ENCODE data around the gene CENPE. TPM values are rescaled to one million over a fixed set of nuclear protein-coding genes. Genes with fewer than 3 reads are reported as not detected.
"Not testable (repeated sequence)": the region's sequence is repeated elsewhere in the genome, so short reads cannot be mapped to it uniquely, and the experiment has no call there.

Gene CENPE
- 9.7 and 12.4 TPM in 2 replicates for total RNA-seq (2014; rRNA removed; shearing (Covaris generic))
- polyA plus RNA-seq (2015; cell fraction: cytosol; rRNA removed), result 6.4 and 7.4 TPM in 2 replicates
- polyA plus RNA-seq (2015; cell fraction: nucleus; rRNA removed), result 13.9 and 15.2 TPM in 2 replicates

GRCh38 chr4:103198111-103198765 is at the start of gene CENPE:
CENPE (minus strand) TSS chr4:103198343; CDS start chr4:103198319, 24 bp downstream.
- peak; percentile 82 for DNase-seq (ENCODE audit: low read depth, low spot score)
- in situ Hi-C loops (cut with HindIII; ENCODE audit: low pct_unique_long_range_greater_than_20kb, low sequenced_read_pairs), result no loop called here

GRCh38 chr4:103244251-103244650 is 46.1 kb upstream of the CENPE start:
- in situ Hi-C loops (cut with HindIII; ENCODE audit: low pct_unique_long_range_greater_than_20kb, low sequenced_read_pairs), result no loop called here
- DNase-seq (ENCODE audit: low read depth, low spot score), result no peak

- DNase-seq (ENCODE audit: low read depth, low spot score); in situ Hi-C loops (cut with HindIII; ENCODE audit: low pct_unique_long_range_greater_than_20kb, low sequenced_read_pairs): not testable (repeated sequence)
Measured at GRCh38 chr4:103230938-103231337, 32.8 kb upstream of the CENPE start.

- DNase-seq (ENCODE audit: low read depth, low spot score); in situ Hi-C loops (cut with HindIII; ENCODE audit: low pct_unique_long_range_greater_than_20kb, low sequenced_read_pairs): not testable (repeated sequence)
Measured at GRCh38 chr4:103223556-103223955, 25.4 kb upstream of the CENPE start.

GRCh38 chr4:103207673-103208072 is 9.5 kb upstream of the CENPE start:
- in situ Hi-C loops (cut with HindIII; ENCODE audit: low pct_unique_long_range_greater_than_20kb, low sequenced_read_pairs), result no loop called here

GRCh38 chr4:103204111-103204510 is 6.0 kb upstream of the CENPE start:
- in situ Hi-C loops (cut with HindIII; ENCODE audit: low pct_unique_long_range_greater_than_20kb, low sequenced_read_pairs), result no loop called here
- peak; percentile 50 for DNase-seq (ENCODE audit: low read depth, low spot score)

More at GRCh38 chr4:103207673-103208072, 9.5 kb upstream of the CENPE start:
- peak; percentile 26 for DNase-seq (ENCODE audit: low read depth, low spot score)

GRCh38 chr4:103201724-103202123 is 3.6 kb upstream of the CENPE start:
- in situ Hi-C loops (cut with HindIII; ENCODE audit: low pct_unique_long_range_greater_than_20kb, low sequenced_read_pairs), result no loop called here
- no peak for DNase-seq (ENCODE audit: low read depth, low spot score)

GRCh38 chr4:103201253-103201652 is 3.1 kb upstream of the CENPE start:
- in situ Hi-C loops (cut with HindIII; ENCODE audit: low pct_unique_long_range_greater_than_20kb, low sequenced_read_pairs), result no loop called here
- no peak for DNase-seq (ENCODE audit: low read depth, low spot score)

- in situ Hi-C loops (cut with HindIII; ENCODE audit: low pct_unique_long_range_greater_than_20kb, low sequenced_read_pairs), result no loop called here
Measured at GRCh38 chr4:103199009-103199408, 866 bp upstream of the CENPE start.

GRCh38 chr4:103197765-103198110 is 405 bp downstream of the CENPE start:
- DNase-seq (ENCODE audit: low read depth, low spot score), result no peak
- in situ Hi-C loops (cut with HindIII; ENCODE audit: low pct_unique_long_range_greater_than_20kb, low sequenced_read_pairs), result no loop called here

More at GRCh38 chr4:103199009-103199408, 866 bp upstream of the CENPE start:
- no peak for DNase-seq (ENCODE audit: low read depth, low spot score)

GRCh38 chr4:103193457-103193856 is 4.7 kb downstream of the CENPE start:
- in situ Hi-C loops (cut with HindIII; ENCODE audit: low pct_unique_long_range_greater_than_20kb, low sequenced_read_pairs), result no loop called here
- no peak for DNase-seq (ENCODE audit: low read depth, low spot score)

GRCh38 chr4:103171006-103171405 is 27.1 kb downstream of the CENPE start:
- in situ Hi-C loops (cut with HindIII; ENCODE audit: low pct_unique_long_range_greater_than_20kb, low sequenced_read_pairs), result no loop called here
- no peak for DNase-seq (ENCODE audit: low read depth, low spot score)

- in situ Hi-C loops (cut with HindIII; ENCODE audit: low pct_unique_long_range_greater_than_20kb, low sequenced_read_pairs); DNase-seq (ENCODE audit: low read depth, low spot score): not testable (repeated sequence)
Measured at GRCh38 chr4:103169750-103170149, 28.4 kb downstream of the CENPE start.

GRCh38 chr4:103168993-103169392 is 29.1 kb downstream of the CENPE start:
- in situ Hi-C loops (cut with HindIII; ENCODE audit: low pct_unique_long_range_greater_than_20kb, low sequenced_read_pairs), result no loop called here
- no peak for DNase-seq (ENCODE audit: low read depth, low spot score)

- in situ Hi-C loops (cut with HindIII; ENCODE audit: low pct_unique_long_range_greater_than_20kb, low sequenced_read_pairs), result no loop called here
- no peak for DNase-seq (ENCODE audit: low read depth, low spot score)
Measured at GRCh38 chr4:103162176-103162575, 36.0 kb downstream of the CENPE start.

GRCh38 chr4:103158760-103159159 is 39.4 kb downstream of the CENPE start:
- no peak for DNase-seq (ENCODE audit: low read depth, low spot score)
- in situ Hi-C loops (cut with HindIII; ENCODE audit: low pct_unique_long_range_greater_than_20kb, low sequenced_read_pairs), result no loop called here

GRCh38 chr4:103156106-103156505 is 42.0 kb downstream of the CENPE start:
- no peak for DNase-seq (ENCODE audit: low read depth, low spot score)
- in situ Hi-C loops (cut with HindIII; ENCODE audit: low pct_unique_long_range_greater_than_20kb, low sequenced_read_pairs), result no loop called here

GRCh38 chr4:103152381-103152780 is 45.8 kb downstream of the CENPE start:
- no peak for DNase-seq (ENCODE audit: low read depth, low spot score)
- in situ Hi-C loops (cut with HindIII; ENCODE audit: low pct_unique_long_range_greater_than_20kb, low sequenced_read_pairs), result no loop called here

GRCh38 chr4:103150677-103151076 is 47.5 kb downstream of the CENPE start:
- no peak for DNase-seq (ENCODE audit: low read depth, low spot score)
- in situ Hi-C loops (cut with HindIII; ENCODE audit: low pct_unique_long_range_greater_than_20kb, low sequenced_read_pairs), result no loop called here
